Measurements from ENCODE around the gene DTX1.

The DTX1 gene

DNA sequence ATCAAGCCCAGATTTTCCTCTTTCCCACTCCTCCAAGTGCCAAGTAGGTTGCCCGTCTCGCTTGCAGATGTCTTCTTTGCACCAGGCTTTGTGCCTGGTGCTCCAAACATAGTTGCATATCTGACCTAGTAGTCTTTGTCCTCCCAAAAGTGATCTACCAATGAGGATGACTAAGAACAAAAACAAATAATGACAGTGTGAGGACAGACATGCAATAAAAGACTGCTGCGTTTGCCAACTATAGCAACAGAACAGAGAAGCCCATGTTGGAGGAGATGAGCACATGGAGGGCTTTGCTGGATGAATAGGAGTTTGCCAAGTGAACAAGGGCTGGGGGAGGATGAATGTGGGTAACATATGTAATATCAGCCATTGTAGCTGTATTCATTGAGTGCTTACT is 15.6 kb downstream of the DTX1 start:
- no peak for DNase-seq

DNA sequence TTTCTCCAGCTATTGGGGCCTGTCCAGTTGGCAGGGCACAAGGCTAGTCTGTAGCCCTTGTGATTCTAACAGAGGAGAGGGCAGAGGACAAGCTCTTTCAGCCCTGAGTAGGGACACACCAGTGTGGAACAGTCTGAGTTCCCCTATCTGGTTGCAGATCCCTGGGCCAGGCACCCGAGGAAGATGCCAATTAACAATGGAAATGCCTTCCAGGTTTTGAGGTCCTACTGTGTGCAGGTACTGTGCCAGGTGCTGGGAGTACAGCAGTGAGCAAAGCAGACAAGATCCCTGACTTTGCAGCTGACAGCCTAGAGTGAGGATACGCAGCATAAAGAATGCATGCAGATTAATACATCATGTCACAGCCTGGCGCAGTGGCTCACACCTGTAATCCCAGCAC is 17.1 kb downstream of the DTX1 start:
- no peak for DNase-seq

DNA sequence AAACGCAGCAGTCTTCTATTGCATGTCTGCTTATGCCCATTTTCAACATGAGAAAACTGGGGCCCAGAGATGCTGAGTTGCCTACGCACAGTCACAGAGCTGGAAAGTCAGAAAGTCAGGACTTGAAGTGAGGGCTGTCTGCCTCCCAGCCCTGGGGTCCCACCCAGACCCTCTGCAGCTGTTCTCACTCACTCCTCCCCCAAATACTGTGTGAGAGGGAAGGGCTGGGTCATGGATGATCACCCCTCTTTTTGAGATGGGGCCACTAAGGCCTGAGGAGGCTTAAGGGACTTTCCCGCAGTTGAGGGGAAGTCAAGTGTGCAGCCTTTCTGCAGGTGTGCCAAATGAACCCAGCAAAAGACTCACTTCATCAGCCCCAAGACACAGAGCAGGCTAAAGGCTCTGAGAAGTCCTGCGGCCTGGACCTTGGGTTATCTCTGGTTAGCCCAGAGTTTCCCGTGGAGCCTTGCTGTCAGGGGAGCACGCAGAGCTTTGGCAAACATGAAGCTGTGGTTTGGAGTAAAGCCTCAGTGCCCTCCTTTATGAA is 18.7 kb downstream of the DTX1 start:
- DNase-seq = no peak

DNA sequence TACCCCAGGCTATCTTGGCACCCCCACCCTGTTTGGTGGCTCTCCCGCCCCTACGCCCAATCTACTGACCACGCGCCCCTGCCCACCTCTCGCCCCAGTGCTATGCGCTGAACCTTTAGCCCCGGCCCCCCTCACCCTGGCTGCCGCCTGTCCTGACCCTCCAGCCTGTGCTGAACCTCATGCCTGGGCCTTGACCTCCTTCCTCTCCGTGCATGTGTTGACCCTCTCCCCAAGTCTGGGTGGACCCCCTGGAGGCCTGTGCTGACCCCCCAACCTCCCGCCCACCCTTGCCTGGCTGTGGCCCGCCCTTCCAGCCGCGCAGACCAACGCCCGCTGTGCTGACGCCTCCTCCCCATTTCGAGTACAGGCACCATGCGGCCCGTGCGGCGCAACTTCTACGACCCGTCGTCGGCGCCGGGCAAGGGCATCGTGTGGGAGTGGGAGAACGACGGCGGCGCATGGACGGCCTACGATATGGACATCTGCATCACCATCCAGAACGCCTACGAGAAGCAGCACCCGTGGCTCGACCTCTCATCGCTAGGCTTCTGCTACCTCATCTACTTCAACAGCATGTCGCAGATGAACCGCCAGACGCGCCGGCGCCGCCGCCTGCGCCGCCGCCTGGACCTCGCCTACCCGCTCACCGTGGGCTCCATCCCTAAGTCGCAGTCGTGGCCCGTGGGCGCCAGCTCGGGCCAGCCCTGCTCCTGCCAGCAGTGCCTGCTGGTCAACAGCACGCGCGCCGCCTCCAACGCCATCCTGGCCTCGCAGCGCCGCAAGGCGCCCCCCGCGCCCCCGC is 20.7 kb downstream of the DTX1 start:
- DNase-seq = no peak

DNA sequence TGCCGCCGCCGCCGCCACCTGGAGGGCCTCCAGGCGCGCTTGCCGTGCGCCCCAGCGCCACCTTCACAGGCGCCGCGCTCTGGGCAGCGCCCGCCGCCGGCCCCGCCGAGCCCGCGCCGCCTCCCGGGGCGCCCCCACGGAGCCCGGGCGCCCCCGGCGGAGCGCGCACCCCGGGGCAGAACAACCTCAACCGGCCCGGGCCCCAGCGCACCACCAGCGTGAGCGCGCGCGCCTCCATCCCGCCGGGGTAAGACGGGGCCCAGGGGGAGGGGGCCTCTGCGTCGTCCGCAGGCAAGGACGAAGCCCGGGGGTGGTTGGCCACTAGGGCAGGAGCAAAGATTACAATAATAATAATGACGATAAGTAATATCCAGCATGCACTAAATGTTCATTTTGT is 21.3 kb downstream of the DTX1 start:
- no peak for DNase-seq

DNA sequence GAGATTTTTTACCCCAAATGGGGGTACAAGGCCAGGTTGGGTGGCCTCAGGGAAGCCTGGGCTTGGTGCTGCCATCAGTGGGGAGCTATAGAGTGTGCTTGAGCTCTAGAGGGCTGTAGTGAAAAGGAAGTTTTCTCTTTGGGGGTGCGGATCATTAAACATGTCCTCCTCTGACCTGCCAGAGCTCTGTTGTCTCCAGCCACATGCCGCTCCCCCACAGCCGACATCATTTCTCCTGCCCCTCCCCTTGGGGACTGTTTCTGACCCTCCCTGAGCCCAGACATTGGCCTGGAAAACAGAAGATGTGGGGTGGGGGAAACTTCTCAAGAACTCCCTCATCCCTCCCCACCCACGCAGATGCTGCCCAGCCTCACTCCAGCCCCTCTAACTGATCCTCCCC is 25.3 kb downstream of the DTX1 start:
- no peak for DNase-seq

DNA sequence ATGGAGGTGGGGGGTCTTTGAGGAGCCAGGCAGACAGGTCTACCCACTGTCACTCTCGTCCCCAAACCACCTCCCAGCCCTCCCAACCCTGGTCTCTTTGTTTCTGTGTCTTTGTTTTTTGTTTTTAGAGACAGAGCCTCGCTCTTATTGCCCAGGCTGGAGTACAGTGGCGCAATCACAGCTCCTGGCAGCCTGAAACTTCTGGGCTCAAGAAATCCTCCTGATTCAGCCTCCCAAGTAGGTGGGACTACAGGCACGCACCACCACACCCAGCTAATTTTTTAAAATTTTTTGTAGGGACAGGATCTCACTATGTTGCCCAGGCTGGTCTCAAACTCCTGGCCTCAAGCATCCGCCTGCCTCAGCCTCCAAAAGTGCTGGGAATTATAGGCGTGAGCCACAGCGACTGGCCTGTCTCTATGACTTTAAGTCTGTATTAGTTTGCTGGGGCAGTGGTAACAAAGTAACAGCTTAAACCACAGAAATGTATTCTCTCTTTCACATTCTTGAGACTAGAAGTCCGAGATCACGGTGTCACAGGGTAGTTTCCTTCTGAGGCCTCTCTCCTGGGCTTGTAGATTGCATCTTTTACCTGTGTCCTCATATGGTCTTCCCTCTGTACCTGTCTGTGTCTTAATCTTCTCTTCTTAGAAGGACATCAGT is 26.1 kb downstream of the DTX1 start:
- no peak for DNase-seq

DNA sequence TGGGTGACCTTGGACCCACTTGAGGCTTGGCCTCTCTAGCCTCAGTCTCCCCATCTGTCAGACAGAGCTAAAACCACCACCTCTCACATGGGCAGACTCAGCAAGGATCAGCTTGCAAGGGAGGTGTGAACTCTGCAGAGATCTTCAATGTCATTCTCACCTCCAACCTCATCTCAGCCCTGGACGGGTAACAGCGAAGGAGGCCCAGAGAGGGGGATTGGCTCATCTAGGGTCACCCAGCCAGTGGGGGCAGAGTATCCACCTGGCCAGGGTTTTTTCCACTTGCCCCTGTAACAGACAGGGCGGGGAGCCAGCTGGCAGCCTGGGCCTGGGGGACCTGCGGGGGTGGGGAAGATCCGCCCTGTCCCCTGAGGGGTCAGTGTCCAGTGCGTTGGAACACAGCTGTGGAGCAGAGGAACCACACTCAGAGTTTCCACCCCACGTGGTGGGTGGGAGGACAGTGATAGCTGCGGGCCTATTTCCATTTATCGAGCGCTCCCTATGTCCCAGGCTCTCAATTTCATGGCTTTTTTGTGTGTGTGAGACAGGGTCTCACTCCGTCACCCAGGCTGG is 27.4 kb downstream of the DTX1 start:
- DNase-seq = no peak

DNA sequence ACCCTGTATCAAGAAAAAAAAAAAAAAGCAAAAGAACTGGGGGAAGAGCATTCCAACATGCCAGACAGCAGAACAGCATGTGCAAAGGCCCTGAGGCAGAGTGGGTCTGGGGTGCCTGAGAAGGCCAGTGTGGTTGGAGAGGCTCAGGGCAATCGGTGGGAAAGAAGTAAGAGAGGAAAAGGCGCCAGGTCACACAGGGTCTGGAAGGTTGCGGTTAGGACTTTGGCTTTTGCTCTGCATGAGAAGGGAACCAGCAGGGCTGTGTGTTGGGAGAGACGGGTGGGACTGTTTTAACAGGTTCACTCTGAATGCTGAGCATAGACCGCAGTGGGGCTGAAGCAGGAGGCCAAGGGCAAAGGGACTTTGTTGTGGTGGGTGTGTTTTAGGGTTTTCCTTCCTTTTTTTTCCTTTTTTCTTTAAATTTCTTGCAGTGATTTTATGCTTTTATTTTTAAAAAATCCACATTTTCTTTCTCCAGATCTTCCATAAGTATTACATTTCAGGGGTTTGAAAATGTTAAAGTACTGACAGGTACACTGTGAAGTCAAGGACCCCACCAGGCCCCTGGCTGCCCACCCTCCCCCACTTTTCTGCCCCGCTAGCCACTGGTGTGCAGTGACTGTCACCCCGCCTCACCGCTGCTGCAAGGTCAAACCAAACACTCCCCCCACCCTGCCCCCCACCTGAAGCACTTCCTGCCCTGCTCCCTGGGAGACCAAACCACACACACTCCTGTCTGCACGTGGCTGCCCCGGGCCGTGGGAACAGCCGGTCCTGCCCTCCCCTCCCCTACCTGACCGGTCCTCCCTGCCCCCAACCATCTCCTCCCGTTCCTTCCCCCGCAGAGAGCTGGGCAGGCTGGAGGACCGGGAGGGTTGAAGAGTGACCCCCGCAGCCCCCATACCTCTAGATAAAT is 30.0 kb downstream of the DTX1 start:
- peak in 1 of 2 donors; percentile 42 for DNase-seq

DNA sequence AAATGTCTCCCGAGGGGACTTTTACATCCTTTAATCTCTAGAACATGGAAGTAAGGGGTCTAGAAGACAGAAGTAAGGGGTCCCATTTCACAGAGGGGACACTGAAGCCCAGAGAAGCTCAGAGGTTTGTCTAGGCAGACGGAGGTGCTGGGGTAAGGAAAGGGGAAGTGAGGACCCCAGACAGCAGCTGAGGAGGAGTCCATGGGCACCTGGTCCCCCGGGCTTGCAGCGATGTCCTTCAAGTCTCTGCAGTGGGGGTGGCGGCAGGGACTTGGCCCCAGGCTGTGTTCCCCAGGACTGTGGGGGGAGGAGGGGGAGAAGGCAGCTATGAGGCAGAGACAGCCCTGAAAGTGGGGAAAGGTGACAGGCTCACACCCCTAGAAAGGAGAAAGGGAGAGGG is 30.7 kb downstream of the DTX1 start:
- DNase-seq = no peak

DNA sequence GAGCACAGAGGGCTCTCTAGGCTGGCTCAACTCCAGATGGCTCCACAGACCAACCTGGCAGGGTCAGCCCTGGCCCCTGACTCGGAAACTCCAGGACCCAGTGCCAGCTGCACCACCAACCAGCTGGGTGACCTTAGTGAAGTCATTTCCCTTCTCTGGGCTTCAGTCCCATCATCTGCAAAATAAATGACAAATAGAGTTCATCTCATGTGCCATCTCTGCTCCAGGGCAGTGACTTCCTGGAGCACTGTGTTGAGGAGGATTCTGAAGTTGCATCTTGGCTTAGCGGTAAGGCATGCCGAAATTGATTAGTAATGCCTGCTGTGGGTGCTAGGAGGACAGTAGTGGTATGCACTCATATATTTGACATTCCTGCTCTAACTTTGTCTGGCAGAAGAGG is 31.5 kb downstream of the DTX1 start:
- no peak for DNase-seq

DNA sequence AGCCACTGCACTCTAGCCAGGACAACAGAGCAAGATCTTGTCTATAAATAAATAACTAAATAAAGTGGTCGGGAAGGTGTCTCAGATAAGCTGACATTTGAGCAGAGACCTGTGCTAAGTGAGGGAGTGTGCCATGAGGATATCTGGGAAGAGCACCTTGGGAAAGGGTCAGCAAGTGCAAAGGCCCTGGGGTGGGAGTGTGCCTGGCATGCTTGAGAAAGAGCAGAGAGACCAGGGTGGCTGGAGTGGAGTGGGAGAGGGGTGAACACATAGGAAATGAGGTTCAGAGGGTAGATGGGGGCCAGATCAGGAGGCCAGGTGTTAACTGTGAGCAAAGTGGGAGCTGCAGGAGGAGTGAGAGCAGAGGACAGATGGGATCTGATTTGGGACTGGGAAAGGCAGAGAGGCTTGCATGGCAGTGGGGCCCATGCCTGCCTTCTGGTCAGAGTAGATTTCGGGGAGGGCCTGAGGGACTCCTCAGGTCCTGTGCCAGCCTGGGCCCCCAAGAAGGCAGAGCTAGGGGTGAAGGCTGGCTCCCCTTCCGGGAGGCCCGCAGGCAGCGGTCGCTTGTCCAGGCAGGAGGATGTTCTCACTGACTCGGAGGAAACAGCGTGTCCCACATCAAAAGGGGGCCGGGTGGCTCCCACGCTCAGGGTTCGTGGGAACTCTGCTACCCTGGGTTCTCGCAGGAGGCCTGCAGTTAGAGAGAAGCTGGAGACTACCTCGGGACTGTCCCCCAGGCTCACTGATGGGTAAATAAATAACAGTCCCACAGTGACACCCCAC is 32.6 kb downstream of the DTX1 start:
- peak; percentile 41 to 43 for DNase-seq

DNA sequence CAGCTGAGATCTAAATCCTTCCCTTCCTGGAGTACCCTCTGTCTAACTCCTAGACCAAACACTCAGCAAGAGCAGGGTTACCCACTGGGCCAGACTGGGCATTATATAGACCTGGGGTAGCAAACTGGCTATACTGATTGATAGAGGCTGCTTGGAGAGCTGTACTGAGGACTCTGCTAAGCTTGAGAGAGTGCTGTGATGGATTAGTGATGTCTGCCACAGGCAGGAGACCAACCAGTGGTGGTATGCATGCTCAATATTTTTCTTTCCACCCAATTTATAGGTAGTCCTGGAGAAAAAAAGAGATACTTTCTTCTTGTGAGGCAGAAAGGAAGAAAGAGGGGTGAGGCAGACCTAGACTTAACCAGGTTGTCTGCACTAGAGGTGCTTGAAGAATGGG is 33.3 kb downstream of the DTX1 start:
- DNase-seq = no peak

DNA sequence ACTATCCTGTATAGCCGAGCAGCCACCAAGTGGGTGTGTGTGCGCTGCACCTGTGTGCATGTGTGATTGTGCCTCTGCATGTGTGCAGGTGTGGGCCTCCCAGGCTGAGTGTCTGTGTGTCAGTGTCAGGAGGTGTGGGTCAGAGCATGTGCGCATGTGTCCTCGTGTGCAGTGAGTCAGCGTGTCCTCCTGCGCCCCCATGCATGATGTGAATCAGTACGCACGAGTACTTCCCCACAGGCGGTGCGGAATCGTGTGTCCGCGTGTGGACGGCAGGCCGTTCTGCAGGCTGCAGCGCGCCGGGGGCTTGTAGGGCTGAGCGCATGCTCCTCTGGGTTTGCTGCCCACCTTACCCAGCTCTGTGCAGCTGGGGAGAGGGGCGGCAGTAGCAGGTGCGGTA is 34.2 kb downstream of the DTX1 start:
- DNase-seq = no peak

DNA sequence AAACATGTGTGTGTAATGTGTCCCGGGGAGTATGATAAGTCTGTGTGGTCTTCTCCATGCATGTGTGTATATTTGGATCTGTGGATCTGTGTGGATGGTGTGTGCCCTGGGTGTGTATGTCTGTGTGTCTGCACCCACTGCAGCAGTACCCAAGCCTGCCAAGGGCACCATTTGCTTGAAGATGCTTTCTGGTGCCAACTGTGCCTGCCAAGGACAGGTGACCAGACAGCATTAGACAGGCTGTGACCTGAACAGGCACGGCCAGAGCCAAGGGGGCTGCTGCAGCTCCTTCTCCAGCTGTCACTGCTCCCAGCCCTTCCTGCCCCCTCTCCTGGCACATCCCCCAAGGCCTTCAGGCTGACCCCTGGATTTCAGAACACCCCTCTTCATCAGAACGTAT is 35.0 kb downstream of the DTX1 start:
- no peak for DNase-seq

DNA sequence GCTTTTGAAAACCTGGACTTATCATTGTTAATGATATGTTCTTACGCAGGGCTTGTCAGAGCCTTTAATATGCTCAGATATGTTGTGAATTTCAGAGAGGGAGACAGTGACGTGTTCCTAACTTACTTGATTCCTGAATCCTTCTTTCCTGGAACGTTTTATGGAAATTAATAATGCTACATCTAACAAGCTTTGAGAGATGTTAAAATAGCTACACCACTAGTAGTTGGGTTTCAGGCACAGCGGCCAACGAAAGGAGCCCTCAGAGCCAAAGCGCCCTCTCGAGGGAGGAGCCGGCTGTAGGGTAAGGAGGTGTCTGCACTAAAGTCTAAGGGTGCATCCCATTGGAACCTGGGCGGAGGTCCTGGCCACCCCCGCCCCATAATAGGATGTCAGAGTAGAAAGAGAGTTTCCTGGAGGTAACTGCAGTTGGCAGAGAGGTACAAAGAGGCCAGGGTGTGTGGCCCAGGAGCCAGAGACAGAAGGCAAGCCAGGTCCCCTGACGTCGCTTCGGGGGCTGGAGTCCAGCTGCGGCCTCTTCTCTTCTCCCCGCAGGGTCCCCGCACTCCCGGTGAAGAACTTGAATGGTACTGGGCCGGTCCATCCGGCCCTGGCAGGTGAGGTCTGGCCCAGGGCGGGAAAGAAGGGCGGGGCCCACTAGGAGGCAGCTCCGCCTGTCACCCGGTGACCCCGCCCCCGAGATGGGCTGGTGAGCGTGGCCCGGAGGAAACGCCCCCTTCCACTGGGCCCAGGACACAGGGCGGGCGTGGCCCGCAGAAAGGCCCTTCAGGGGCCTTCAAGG is 36.3 kb downstream of the DTX1 start:
- no peak for DNase-seq

DNA sequence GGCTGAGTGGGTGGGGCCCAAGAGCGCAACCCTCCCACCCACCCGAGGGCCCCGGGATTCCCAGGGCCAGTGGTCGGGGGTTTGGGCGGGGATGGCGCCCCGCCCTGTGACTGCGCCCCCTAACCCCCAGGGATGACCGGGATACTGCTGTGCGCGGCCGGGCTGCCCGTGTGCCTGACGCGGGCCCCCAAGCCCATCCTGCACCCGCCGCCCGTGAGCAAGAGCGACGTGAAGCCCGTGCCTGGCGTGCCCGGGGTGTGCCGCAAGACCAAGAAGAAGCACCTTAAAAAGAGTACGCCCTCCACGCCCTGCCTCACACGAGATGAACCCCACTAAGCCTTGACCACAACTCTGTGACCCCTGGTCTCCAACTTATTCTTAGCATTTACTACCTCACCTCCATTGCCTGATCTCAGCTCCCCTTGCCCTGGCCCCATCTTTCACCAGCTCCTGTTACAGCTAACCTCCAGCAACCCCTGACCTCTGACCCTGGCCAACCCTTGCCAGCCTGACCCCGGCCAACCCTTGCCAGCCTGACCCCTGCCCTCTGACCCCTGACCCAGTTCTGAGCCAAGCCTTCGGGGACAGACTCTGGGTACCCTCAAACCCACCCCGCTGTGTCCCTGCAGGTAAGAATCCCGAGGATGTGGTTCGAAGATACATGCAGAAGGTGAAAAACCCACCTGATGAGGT is 37.0 kb downstream of the DTX1 start:
- no peak for DNase-seq

DNA sequence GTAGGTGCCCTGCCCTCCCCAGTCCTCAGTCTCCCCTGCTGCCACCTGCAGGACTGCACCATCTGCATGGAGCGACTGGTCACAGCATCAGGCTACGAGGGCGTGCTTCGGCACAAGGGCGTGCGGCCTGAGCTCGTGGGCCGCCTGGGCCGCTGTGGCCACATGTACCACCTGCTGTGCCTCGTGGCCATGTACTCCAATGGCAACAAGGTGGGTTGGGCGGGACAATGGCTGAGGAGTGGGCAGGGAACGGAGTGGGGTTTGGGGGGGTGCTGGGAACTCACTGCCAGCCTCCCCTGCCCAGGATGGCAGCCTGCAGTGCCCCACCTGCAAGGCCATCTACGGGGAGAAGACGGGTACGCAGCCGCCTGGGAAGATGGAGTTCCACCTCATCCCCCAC is 38.2 kb downstream of the DTX1 start:
- no peak for DNase-seq

DNA sequence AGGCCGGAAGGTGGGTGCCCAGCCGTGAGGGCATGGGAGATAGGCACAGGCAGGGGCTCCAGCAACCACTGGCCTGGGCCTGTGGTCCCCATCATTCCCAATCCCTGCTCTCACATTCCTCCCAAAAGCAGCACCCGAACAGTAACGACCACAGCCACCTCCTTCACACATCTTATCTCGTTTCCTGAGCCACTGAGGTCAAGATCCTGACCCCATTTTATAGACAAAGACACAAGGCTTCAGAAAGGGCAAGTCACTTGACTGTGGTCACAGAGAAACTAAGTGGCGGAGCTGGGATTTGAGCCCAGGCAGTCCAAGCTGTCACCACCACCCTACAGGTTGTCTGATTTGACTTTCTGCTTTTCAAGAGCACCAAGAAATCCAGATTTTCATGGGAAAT is 38.9 kb downstream of the DTX1 start:
- no peak for DNase-seq

DNA sequence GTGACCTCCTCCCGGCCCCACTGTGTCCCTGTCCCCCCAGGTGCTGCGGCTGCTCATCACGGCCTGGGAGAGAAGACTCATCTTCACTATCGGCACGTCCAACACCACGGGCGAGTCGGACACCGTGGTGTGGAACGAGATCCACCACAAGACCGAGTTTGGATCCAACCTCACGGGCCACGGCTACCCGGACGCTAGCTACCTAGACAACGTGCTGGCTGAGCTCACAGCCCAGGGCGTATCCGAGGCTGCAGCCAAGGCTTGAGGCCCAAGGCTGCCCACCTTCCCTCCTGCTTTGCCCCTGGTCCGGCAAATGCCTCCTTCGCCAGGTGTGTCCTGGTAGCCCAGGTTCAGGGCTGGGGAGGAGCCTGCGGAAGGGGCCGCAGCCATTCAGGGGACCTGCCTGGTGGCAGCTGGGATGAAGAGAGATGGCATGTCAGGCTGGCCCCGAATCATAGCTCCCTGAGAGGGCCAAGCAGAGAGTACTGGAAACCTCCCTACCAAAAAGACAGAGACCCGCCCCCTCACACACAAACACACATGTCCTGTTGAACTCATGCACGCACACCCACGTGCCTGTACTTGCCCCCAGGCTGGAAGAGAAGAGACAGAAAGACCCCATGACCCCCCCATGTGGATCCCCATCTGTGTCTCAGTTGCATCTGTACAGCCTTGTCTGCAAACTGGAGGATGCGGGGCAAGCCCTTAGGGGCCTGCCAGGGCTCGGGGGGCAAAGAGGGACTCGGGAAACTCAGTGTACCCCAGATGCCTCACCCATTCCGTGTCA is 40.3 kb downstream of the DTX1 start:
- DNase-seq = no peak
